GM13977 (cell line): ENCODE data around the gene APOBEC3A.

Source experiments
- DNase-seq: peaks from one replicate; pipeline ENCODE4 v3.0.0; 2012; ENCODE audit warnings: low spot score
- in situ Hi-C: fragments of 300-500 bp; cut with MboI; formaldehyde crosslinking; loops from one replicate; pipeline ENCODE4 v1.12.0; 2022; ENCODE audit warnings: low sequenced_read_pairs, low pct_unique_long_range_greater_than_20kb, mixed read lengths, inconsistent platforms; ENCODE audit not compliant: unreplicated experiment
- TF ChIP-seq, protein P1 (sequence below): IDR thresholded peaks from 2 replicates; pipeline ENCODE4 v1.5.1; 2012; ENCODE audit warnings: mild to moderate bottlenecking, control low read depth; ENCODE audit not compliant: insufficient read depth; ENCODE audit errors: extremely low read depth, missing control alignments

Gene APOBEC3A

DNA sequence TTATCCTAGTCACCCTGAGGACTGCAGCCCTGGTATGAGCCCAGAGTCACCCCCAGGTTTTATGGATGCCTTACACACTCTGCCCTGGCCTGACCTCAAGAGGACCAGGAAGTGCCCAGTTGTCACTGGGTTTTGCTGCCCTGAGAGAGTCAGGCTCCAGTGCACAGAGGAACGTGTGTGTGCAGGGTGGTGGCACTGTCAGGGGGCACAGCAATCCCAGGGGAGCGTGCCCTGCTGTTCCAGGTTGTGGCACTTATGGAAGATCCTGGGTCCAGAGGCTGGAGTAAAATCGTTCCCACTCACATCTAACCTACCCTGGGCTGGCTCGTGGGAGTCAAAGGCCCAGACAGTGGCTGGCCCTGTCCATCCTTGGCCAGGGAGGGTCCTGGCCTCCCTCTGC, 7.6 kb downstream of the APOBEC3A start:
- TF ChIP-seq, protein P1, sequence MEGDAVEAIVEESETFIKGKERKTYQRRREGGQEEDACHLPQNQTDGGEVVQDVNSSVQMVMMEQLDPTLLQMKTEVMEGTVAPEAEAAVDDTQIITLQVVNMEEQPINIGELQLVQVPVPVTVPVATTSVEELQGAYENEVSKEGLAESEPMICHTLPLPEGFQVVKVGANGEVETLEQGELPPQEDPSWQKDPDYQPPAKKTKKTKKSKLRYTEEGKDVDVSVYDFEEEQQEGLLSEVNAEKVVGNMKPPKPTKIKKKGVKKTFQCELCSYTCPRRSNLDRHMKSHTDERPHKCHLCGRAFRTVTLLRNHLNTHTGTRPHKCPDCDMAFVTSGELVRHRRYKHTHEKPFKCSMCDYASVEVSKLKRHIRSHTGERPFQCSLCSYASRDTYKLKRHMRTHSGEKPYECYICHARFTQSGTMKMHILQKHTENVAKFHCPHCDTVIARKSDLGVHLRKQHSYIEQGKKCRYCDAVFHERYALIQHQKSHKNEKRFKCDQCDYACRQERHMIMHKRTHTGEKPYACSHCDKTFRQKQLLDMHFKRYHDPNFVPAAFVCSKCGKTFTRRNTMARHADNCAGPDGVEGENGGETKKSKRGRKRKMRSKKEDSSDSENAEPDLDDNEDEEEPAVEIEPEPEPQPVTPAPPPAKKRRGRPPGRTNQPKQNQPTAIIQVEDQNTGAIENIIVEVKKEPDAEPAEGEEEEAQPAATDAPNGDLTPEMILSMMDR: no peak
- peak; percentile 19 for DNase-seq
- in situ Hi-C loops: no loop called here

- in situ Hi-C loops: no loop called here
- peak; percentile 20 for DNase-seq
- TF ChIP-seq, protein P1: no peak
These were observed 8.4 kb downstream of the APOBEC3A start for GRCh38 chr22:38965614-38966379.

- TF ChIP-seq, protein P1: no peak
- no peak for DNase-seq
- in situ Hi-C loops: no loop called here
These were observed 8.9 kb downstream of the APOBEC3A start for GRCh38 chr22:38966380-38966702.

DNA sequence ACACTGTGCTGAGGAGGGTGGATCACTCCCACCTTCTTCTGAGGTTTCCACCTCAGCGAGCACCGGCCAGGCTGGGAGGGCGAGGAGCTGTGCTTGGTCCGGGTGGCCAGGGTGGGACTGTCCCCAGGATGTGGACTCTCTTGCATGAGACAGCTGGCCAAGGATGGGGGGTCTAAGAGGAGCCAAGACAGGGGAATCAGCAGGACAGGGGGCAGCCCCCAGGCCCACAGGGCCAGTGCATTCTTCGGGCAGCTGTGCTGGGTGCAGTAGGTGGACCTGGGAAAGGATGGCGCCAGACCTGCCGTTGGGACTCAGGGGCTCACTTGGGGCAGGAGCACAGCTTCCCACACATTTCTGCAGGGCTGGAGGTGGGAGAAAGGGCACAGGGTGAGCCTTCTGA, 9.5 kb downstream of the APOBEC3A start:
- TF ChIP-seq, protein P1: no peak
- no peak for DNase-seq
- in situ Hi-C loops: no loop called here

DNA sequence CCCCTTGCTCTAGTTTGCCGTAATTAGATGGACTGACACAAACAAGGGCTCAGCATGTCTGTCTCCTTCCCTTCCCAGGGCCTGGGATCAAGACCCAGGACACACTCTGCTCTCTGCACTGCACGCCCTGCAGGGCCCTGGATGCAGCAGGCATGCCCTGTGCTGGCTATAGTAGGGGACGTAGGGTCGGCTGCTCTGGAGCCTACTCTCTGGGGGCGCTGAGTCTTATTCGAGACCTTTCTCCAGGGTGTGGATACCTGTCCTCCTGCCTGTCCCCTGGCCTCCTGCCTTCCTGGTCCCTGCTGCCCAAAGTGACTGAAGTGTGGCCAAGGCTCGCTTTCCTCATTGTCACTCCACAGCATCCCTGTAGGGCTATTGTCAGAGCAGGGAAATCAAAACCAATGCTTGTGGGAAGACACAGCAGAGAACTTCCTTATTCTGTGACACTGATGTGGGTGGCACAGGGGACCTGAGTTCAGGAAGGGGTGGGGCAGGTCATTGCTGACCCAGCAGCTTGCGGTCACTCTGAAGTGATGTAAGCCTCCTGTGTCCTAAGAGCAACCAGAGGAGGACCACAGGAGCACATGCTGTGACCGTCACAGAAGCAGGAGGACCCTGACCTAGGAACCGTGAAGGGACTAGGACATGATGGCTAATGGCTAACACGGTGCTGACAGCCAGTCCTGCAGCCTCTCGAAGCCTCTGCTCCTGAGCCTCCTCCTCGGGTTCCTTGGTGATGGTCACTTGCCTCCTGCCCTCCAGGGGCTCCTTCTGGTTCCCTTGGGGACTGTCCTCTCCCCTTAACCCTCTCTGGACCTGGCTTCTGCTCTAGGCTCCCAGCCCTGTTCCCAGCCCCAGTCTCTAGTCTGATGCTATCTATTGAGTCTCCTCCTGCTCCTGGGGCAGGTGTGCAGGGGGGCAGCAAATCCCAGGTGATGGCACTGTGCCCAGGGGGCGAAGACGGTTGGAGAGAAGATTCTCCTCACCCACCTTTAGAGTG, 10.3 kb downstream of the APOBEC3A start:
- in situ Hi-C loops: no loop called here
- TF ChIP-seq, protein P1: no peak
- DNase-seq: peak; percentile 14

- in situ Hi-C loops: no loop called here
These were observed 11.4 kb downstream of the APOBEC3A start for GRCh38 chr22:38968801-38969200.

More at GRCh38 chr22:38968801-38969200, 11.4 kb downstream of the APOBEC3A start:
- no peak for DNase-seq
- TF ChIP-seq, protein P1: no peak
